ENCODE data around the gene TOM1L1.

DNA sequence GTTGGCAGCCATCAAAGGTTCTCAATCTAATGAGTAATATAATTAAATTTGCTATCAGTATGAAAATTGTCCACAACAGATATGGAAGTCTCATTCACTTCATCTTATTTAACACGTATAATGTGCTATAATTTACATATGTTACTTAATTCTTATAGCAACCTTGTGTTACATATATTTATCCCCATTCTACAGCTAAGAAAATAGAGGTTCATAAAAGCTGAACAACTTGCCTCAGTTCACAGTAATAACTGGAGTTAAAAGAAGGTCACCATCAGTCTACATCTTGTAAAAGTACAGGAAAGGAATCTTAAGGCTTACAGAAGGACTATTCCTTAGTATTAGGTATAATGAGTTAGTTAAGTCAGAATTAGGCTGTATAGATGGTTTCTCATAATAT is 95.8 kb downstream of the TOM1L1 start:
- TF ChIP-seq, protein P1, sequence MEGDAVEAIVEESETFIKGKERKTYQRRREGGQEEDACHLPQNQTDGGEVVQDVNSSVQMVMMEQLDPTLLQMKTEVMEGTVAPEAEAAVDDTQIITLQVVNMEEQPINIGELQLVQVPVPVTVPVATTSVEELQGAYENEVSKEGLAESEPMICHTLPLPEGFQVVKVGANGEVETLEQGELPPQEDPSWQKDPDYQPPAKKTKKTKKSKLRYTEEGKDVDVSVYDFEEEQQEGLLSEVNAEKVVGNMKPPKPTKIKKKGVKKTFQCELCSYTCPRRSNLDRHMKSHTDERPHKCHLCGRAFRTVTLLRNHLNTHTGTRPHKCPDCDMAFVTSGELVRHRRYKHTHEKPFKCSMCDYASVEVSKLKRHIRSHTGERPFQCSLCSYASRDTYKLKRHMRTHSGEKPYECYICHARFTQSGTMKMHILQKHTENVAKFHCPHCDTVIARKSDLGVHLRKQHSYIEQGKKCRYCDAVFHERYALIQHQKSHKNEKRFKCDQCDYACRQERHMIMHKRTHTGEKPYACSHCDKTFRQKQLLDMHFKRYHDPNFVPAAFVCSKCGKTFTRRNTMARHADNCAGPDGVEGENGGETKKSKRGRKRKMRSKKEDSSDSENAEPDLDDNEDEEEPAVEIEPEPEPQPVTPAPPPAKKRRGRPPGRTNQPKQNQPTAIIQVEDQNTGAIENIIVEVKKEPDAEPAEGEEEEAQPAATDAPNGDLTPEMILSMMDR (IDR thresholded peaks at IDR 0.05) = no peak
- TF ChIP-seq POLR2A (IDR thresholded peaks at IDR 0.05) = no peak
- TF ChIP-seq EP300 (IDR thresholded peaks at IDR 0.05) = no peak
- no peak for TF ChIP-seq POLR2AphosphoS5 (IDR thresholded peaks at IDR 0.05)
